CD4-positive, alpha-beta memory T cell (primary cell): Measurements from ENCODE around the gene RMND5A. TPM values are rescaled to one million over a fixed set of nuclear protein-coding genes. Genes with fewer than 3 reads are reported as not detected.
A peak's percentile ranks its signal among the peaks of the same experiment; 100 is the strongest.

Experiments used
- CTCF ChIA-PET: fragments of 350-600 bp; sonication (Branson Sonifier 250); formaldehyde crosslinking; loops from one replicate; lab custom pipeline; 2021; ENCODE audit warnings: inconsistent platforms; ENCODE audit not compliant: partially characterized antibody; lab: Charles Lee
- POLR2A ChIA-PET: fragments of 350-600 bp; sonication (Branson Sonifier 250); formaldehyde crosslinking; loops from one replicate; lab custom pipeline; 2021; ENCODE audit not compliant: partially characterized antibody; lab: Charles Lee
- DNase-seq, 5 donors: peaks; one replicate each; pipeline versions ENCODE4 v3.0.0 to v3.0.0-alpha.2; 2020 to 2022; ENCODE audit warnings: mixed read lengths in 1 of 5
- H3K27ac ChIP-seq: one replicate; pipeline ENCODE4 v1.7.0; 2013; ENCODE audit warnings: low read depth, low read length
- H3K27me3 ChIP-seq: 2 replicates; pipeline ENCODE4 v1.7.0; 2013; ENCODE audit warnings: mild to moderate bottlenecking, low read length, moderate library complexity; ENCODE audit not compliant: insufficient read depth
- H3K36me3 ChIP-seq: 2 replicates; pipeline ENCODE4 v1.7.0; 2013; ENCODE audit warnings: mild to moderate bottlenecking, low read length, moderate library complexity; ENCODE audit not compliant: insufficient read depth
- H3K4me1 ChIP-seq: 2 replicates; pipeline ENCODE4 v1.7.0; 2013; ENCODE audit warnings: mild to moderate bottlenecking, low read length, moderate library complexity; ENCODE audit not compliant: insufficient read depth
- H3K4me3 ChIP-seq, 2 donors: one replicate each; pipeline ENCODE4 v1.7.0; 2013; ENCODE audit warnings: low read length in 2 of 2, mild to moderate bottlenecking in 1 of 2
- H3K9me3 ChIP-seq, 2 donors: one replicate each; pipeline ENCODE4 v1.7.0; 2013; ENCODE audit warnings: low read length in 2 of 2, control low read depth in 1 of 2; ENCODE audit not compliant: control insufficient read depth in 1 of 2
- H3K27ac Mint-ChIP-seq, 7 donors: one replicate each; pipeline ENCODE4 v1.8.0; 2020 to 2021; ENCODE audit warnings: mixed read lengths in 7 of 7, mild to moderate bottlenecking in 6 of 7, inconsistent platforms in 3 of 7, moderate library complexity in 3 of 7
- H3K27me3 Mint-ChIP-seq, 2 donors: one replicate each; pipeline ENCODE4 v1.8.0; 2020 to 2021; ENCODE audit warnings: mixed read lengths in 2 of 2
- H3K36me3 Mint-ChIP-seq, 2 donors: one replicate each; pipeline ENCODE4 v1.8.0; 2020 to 2021; ENCODE audit warnings: mixed read lengths in 2 of 2, inconsistent platforms in 1 of 2, mild to moderate bottlenecking in 1 of 2
- H3K4me1 Mint-ChIP-seq, 4 donors: one replicate each; pipeline ENCODE4 v1.8.0; 2020 to 2021; ENCODE audit warnings: mixed read lengths in 4 of 4, mild to moderate bottlenecking in 1 of 4
- H3K4me3 Mint-ChIP-seq, 8 donors: one replicate each; pipeline ENCODE4 v1.8.0; 2020 to 2021; ENCODE audit warnings: mixed read lengths in 8 of 8, mild to moderate bottlenecking in 7 of 8, moderate library complexity in 6 of 8, inconsistent platforms in 3 of 8
- H3K9me3 Mint-ChIP-seq, 8 donors: one replicate each; pipeline ENCODE4 v1.8.0; 2020 to 2021; ENCODE audit warnings: mixed read lengths in 8 of 8, mild to moderate bottlenecking in 5 of 8, inconsistent platforms in 3 of 8, moderate library complexity in 1 of 8
- intact Hi-C: fragments of 100-400 bp; cut with micrococcal nuclease; formaldehyde crosslinking; loops from one replicate; pipeline ENCODE4 v1.15.1; 2023
- polyA plus RNA-seq, 2 donors: library from polyadenylated mRNA; unstranded; fragments of 300-500 nt; fragmentation: Illumina TruSeq; gene quantifications; one replicate each; pipeline ENCODE4 v1.2.3, GENCODE V29; 2021
- total RNA-seq, 2 experiments: library from RNA; stranded (reverse); gene quantifications; one replicate each; pipeline ENCODE4 v1.2.3, GENCODE V29; 2021

Gene RMND5A
- total and polyA plus RNA-seq, 4 experiments from 2014 or later, result 11.0 to 37.4 (median 27.3) TPM

GRCh38 chr2:86790676-86791572, 70.8 kb downstream of the RMND5A start, which contains the start of gene CD8A:
TSS of gene CD8A (minus strand) at chr2:86790913. CDS start at chr2:86790825, 88 bp downstream.
- ChIA-PET CTCF (no interaction called here), POLR2A (interaction anchor here (1.2 kb wide), 1 partner anchor 17 kb away, joined by 4 read pairs; no protein-coding TSS in a partner anchor)
- peaks cover 56 to 60% of the 10 kb centered on the region in 2 donors for H3K27me3 Mint-ChIP-seq
- peak within 1 kb of the TSS in 4 of 7 donors; percentile 31 to 73 (median 48) for H3K27ac Mint-ChIP-seq
- no peak within 1 kb of the TSS for H3K27ac ChIP-seq
- intact Hi-C loops, result no loop called here
- peaks cover 29% of the 10 kb centered on the region for H3K27me3 ChIP-seq
- H3K4me1 ChIP-seq, result peaks cover 19% of the 10 kb centered on the region
- H3K9me3 Mint-ChIP-seq, result peaks cover 3 to 17% (median 13%) of the 10 kb centered on the region in 8 donors
- peak within 1 kb of the TSS in 1 of 2 donors; percentile 24 for H3K4me3 ChIP-seq
- peaks cover 3 to 12% of the 10 kb centered on the region in 2 donors for H3K36me3 Mint-ChIP-seq
- peaks cover 12 to 31% (median 21%) of the 10 kb centered on the region in 4 donors for H3K4me1 Mint-ChIP-seq
- no peaks in the 10 kb centered on the region for H3K36me3 ChIP-seq
- peak in 1 of 5 donors; percentile 15 for DNase-seq
- H3K9me3 ChIP-seq, result no peaks in the 10 kb centered on the region
- peak within 1 kb of the TSS; percentile 80 to 91 (median 82) for H3K4me3 Mint-ChIP-seq

GRCh38 chr2:86791573-86791972, 71.5 kb downstream of the RMND5A start:
- peaks cover 3 to 24% (median 19%) of the 10 kb centered on the region in 8 donors for H3K9me3 Mint-ChIP-seq
- peak overlapping the region in 1 of 2 donors; percentile 24 for H3K4me3 ChIP-seq
- intact Hi-C loops, result no loop called here
- peaks cover 3 to 18% of the 10 kb centered on the region in 2 donors for H3K36me3 Mint-ChIP-seq
- ChIA-PET CTCF (no interaction called here), POLR2A (interaction anchor here (1.2 kb wide), 1 partner anchor 16 kb away, joined by 4 read pairs; no protein-coding TSS in a partner anchor)
- no peaks in the 10 kb centered on the region for H3K36me3 ChIP-seq
- H3K4me3 Mint-ChIP-seq, result peak overlapping the region; percentile 76 to 91 (median 82)
- no peak for DNase-seq
- no peak overlapping the region for H3K27ac Mint-ChIP-seq
- peaks cover 19% of the 10 kb centered on the region for H3K4me1 ChIP-seq
- peaks cover 0 to 5% of the 10 kb centered on the region in 2 donors for H3K9me3 ChIP-seq
- peaks cover 56 to 63% of the 10 kb centered on the region in 2 donors for H3K27me3 Mint-ChIP-seq
- peaks cover 29% of the 10 kb centered on the region for H3K27me3 ChIP-seq
- H3K27ac ChIP-seq, result no peak overlapping the region
- peaks cover 12 to 31% (median 21%) of the 10 kb centered on the region in 4 donors for H3K4me1 Mint-ChIP-seq

GRCh38 chr2:86793752-86794151, 73.7 kb downstream of the RMND5A start:
- peaks cover 12 to 27% (median 20%) of the 10 kb centered on the region in 4 donors for H3K4me1 Mint-ChIP-seq
- Histone ChIP-seq H3K36me3 (no peaks in the 10 kb centered on the region), H3K27me3 (peaks cover 29% of the 10 kb centered on the region), H3K4me3 (no peak overlapping the region), H3K9me3 (peaks cover 0 to 11% of the 10 kb centered on the region in 2 donors), H3K4me1 (peaks cover 19% of the 10 kb centered on the region), H3K27ac (no peak overlapping the region)
- peaks cover 7 to 43% (median 35%) of the 10 kb centered on the region in 8 donors for H3K9me3 Mint-ChIP-seq
- DNase-seq, result no peak
- intact Hi-C loops, result no loop called here
- H3K27ac Mint-ChIP-seq, result no peak overlapping the region
- POLR2A ChIA-PET, result no interaction called here
- CTCF ChIA-PET, result no interaction called here
- no peak overlapping the region for H3K4me3 Mint-ChIP-seq
- H3K36me3 Mint-ChIP-seq, result peaks cover 7 to 26% of the 10 kb centered on the region in 2 donors
- H3K27me3 Mint-ChIP-seq, result peaks cover 47 to 58% of the 10 kb centered on the region in 2 donors

- H3K36me3 Mint-ChIP-seq, result peaks cover 7 to 26% of the 10 kb centered on the region in 2 donors
- Histone ChIP-seq H3K27me3 (peaks cover 29% of the 10 kb centered on the region), H3K27ac (no peak overlapping the region), H3K9me3 (peaks cover 0 to 11% of the 10 kb centered on the region in 2 donors), H3K4me1 (peaks cover 17% of the 10 kb centered on the region), H3K4me3 (no peak overlapping the region), H3K36me3 (no peaks in the 10 kb centered on the region)
- peaks cover 7 to 43% (median 35%) of the 10 kb centered on the region in 8 donors for H3K9me3 Mint-ChIP-seq
- peak overlapping the region in 1 of 8 donors; percentile 11 for H3K4me3 Mint-ChIP-seq
- ChIA-PET CTCF (interaction anchor here (0.6 to 1.1 kb wide), 2 partner anchors 14 to 426 kb away, joined by 3 read pairs; no protein-coding TSS in a partner anchor), POLR2A (no interaction called here)
- intact Hi-C loops, result no loop called here
- no peak overlapping the region for H3K27ac Mint-ChIP-seq
- peaks cover 47 to 57% of the 10 kb centered on the region in 2 donors for H3K27me3 Mint-ChIP-seq
- peaks cover 12 to 25% (median 19%) of the 10 kb centered on the region in 4 donors for H3K4me1 Mint-ChIP-seq
- DNase-seq, result no peak
Observed at GRCh38 chr2:86794861-86795260, 74.8 kb downstream of the RMND5A start.

- Histone ChIP-seq H3K36me3 (no peaks in the 10 kb centered on the region), H3K9me3 (peaks cover 0 to 11% of the 10 kb centered on the region in 2 donors), H3K27me3 (no peaks in the 10 kb centered on the region), H3K4me1 (no peaks in the 10 kb centered on the region), H3K4me3 (no peak overlapping the region), H3K27ac (no peak overlapping the region)
- Mint-ChIP-seq H3K27me3 (peaks cover 4 to 12% of the 10 kb centered on the region in 2 donors), H3K4me3 (no peak overlapping the region), H3K36me3 (peaks cover 4 to 13% of the 10 kb centered on the region in 2 donors), H3K4me1 (no peaks in the 10 kb centered on the region), H3K9me3 (peaks cover 3 to 26% (median 23%) of the 10 kb centered on the region in 8 donors), H3K27ac (no peak overlapping the region)
- ChIA-PET CTCF (no interaction called here), POLR2A (no interaction called here)
- intact Hi-C loops, result no loop called here
- DNase-seq, result no peak
Observed at GRCh38 chr2:86800856-86801567, 80.9 kb downstream of the RMND5A start.

- peaks cover 18 to 22% of the 10 kb centered on the region in 2 donors for H3K27me3 Mint-ChIP-seq
- H3K4me3 ChIP-seq, result no peak overlapping the region
- no peaks in the 10 kb centered on the region for H3K9me3 ChIP-seq
- no peak overlapping the region for H3K27ac ChIP-seq
- no peaks in the 10 kb centered on the region for H3K36me3 ChIP-seq
- H3K27ac Mint-ChIP-seq, result no peak overlapping the region
- H3K27me3 ChIP-seq, result peaks cover 14% of the 10 kb centered on the region
- no peak for DNase-seq
- no peaks in the 10 kb centered on the region for H3K9me3 Mint-ChIP-seq
- H3K4me1 ChIP-seq, result peaks cover 27% of the 10 kb centered on the region
- H3K4me3 Mint-ChIP-seq, result peak overlapping the region in 1 of 8 donors; percentile 29
- ChIA-PET POLR2A (no interaction called here), CTCF (interaction anchor here (0.7 to 1.9 kb wide), 3 partner anchors 8 to 42 kb away, joined by 3 to 7 read pairs (median 3); no protein-coding TSS in a partner anchor)
- intact Hi-C loops, result no loop called here
- no peaks in the 10 kb centered on the region for H3K36me3 Mint-ChIP-seq
- H3K4me1 Mint-ChIP-seq, result peaks cover 15 to 26% (median 18%) of the 10 kb centered on the region in 4 donors
Observed at GRCh38 chr2:86806059-86806857, 86.2 kb downstream of the RMND5A start.
